ENCODE data around the gene LBHD2. TPM values are rescaled to one million over a fixed set of nuclear protein-coding genes. Genes with fewer than 3 reads are reported as not detected.

LBHD2 gene
- total RNA-seq, 1 experiment from 2014 or later, result not detected

- DNase-seq (ENCODE audit: extremely low read depth, low read depth), result peak; percentile 61
Observed at GRCh38 chr14:103067231-103067954, 16.6 kb upstream of the LBHD2 start.

GRCh38 chr14:103068351-103069073 lies 15.5 kb upstream of the LBHD2 start:
- no peak for DNase-seq (ENCODE audit: extremely low read depth, low read depth)

- no peak for DNase-seq (ENCODE audit: extremely low read depth, low read depth)
Observed at GRCh38 chr14:103070263-103070885, 13.6 kb upstream of the LBHD2 start.

GRCh38 chr14:103070971-103071542 lies 13.0 kb upstream of the LBHD2 start:
- DNase-seq (ENCODE audit: extremely low read depth, low read depth), result no peak

- DNase-seq (ENCODE audit: extremely low read depth, low read depth), result peak; percentile 66
Observed at GRCh38 chr14:103071544-103072251, 12.3 kb upstream of the LBHD2 start.

GRCh38 chr14:103072595-103073366 lies 11.2 kb upstream of the LBHD2 start:
- no peak for DNase-seq (ENCODE audit: extremely low read depth, low read depth)

- DNase-seq (ENCODE audit: extremely low read depth, low read depth), result no peak
Observed at GRCh38 chr14:103073367-103073875, 10.6 kb upstream of the LBHD2 start.

GRCh38 chr14:103073876-103074728 lies 9.9 kb upstream of the LBHD2 start:
- no peak for DNase-seq (ENCODE audit: extremely low read depth, low read depth)

- DNase-seq (ENCODE audit: extremely low read depth, low read depth), result peak; percentile 26
Observed at GRCh38 chr14:103074729-103075367, 9.2 kb upstream of the LBHD2 start.

GRCh38 chr14:103078420-103078749 lies 5.6 kb upstream of the LBHD2 start:
- DNase-seq (ENCODE audit: extremely low read depth, low read depth), result peak; percentile 80

GRCh38 chr14:103078860-103079587 lies 5.0 kb upstream of the LBHD2 start:
- DNase-seq (ENCODE audit: extremely low read depth, low read depth), result no peak

GRCh38 chr14:103081951-103082350 lies 2.1 kb upstream of the LBHD2 start:
- DNase-seq (ENCODE audit: extremely low read depth, low read depth), result no peak

GRCh38 chr14:103085106-103086091 lies 1.4 kb downstream of the LBHD2 start:
- DNase-seq (ENCODE audit: extremely low read depth, low read depth), result no peak

GRCh38 chr14:103086771-103087342 lies 2.8 kb downstream of the LBHD2 start:
- DNase-seq (ENCODE audit: extremely low read depth, low read depth), result no peak

- DNase-seq (ENCODE audit: extremely low read depth, low read depth), result no peak
Observed at GRCh38 chr14:103087343-103087835, 3.4 kb downstream of the LBHD2 start.

- no peak for DNase-seq (ENCODE audit: extremely low read depth, low read depth)
Observed at GRCh38 chr14:103088921-103089320, 4.9 kb downstream of the LBHD2 start.
